Hepatocyte (in vitro differentiated cells): ENCODE measurements around the gene HDAC3. TPM values are rescaled to one million over a fixed set of nuclear protein-coding genes. Genes with fewer than 3 reads are reported as not detected.

Experiments used
- DNase-seq: peaks from one replicate; pipeline ENCODE4 v3.0.0-alpha.2; 2016; ENCODE audit warnings: low spot score
- H2AFZ ChIP-seq: fragments of 200-600 bp; sonication (generic); 2 replicates; pipeline ENCODE4 v1.6.0; 2016; ENCODE audit warnings: antibody characterized with exemption, mild to moderate bottlenecking
- H3K27ac ChIP-seq: fragments of 200-600 bp; sonication (generic); 2 replicates; pipeline ENCODE4 v1.5.1; 2016; ENCODE audit warnings: mild to moderate bottlenecking
- H3K27me3 ChIP-seq: fragments of 200-600 bp; sonication (generic); 2 replicates; pipeline ENCODE4 v1.6.1; 2016
- H3K36me3 ChIP-seq: fragments of 200-600 bp; sonication (generic); replicated peaks from 2 replicates; pipeline ENCODE4 v1.5.1; 2016; ENCODE audit warnings: low read depth; ENCODE audit not compliant: insufficient read depth
- H3K4me1 ChIP-seq: fragments of 200-600 bp; sonication (generic); 2 replicates; pipeline ENCODE4 v1.5.1; 2016; ENCODE audit warnings: mild to moderate bottlenecking, moderate library complexity; ENCODE audit not compliant: insufficient read depth
- H3K4me2 ChIP-seq: fragments of 200-600 bp; sonication (generic); 2 replicates; pipeline ENCODE4 v1.6.0; 2016
- H3K4me3 ChIP-seq: fragments of 200-600 bp; sonication (generic); 2 replicates; pipeline ENCODE4 v1.5.1; 2016; ENCODE audit warnings: mild to moderate bottlenecking
- H3K79me2 ChIP-seq: fragments of 200-600 bp; sonication (generic); 2 replicates; pipeline ENCODE4 v1.6.0; 2017; ENCODE audit warnings: mild to moderate bottlenecking
- H3K9me2 ChIP-seq: fragments of 200-600 bp; sonication (generic); replicated peaks from 2 replicates; pipeline ENCODE4 v1.6.0; 2017; ENCODE audit warnings: mild to moderate bottlenecking; ENCODE audit not compliant: insufficient read depth
- H3K9me3 ChIP-seq: fragments of 200-600 bp; sonication (generic); 2 replicates; pipeline ENCODE4 v1.5.1; 2016; ENCODE audit warnings: low read depth, mild to moderate bottlenecking
- H4K20me1 ChIP-seq: fragments of 200-600 bp; sonication (generic); 2 replicates; pipeline ENCODE4 v1.6.0; 2016; ENCODE audit warnings: mild to moderate bottlenecking; ENCODE audit not compliant: insufficient read depth, poor library complexity, severe bottlenecking
- EZH2 ChIP-seq: fragments of 200-600 bp; sonication (generic); IDR thresholded peaks from 2 replicates; pipeline ENCODE4 v1.6.1; 2016; ENCODE audit warnings: antibody characterized with exemption, mild to moderate bottlenecking, borderline replicate concordance
- EZH2phosphoT487 ChIP-seq: fragments of 200-600 bp; sonication (generic); IDR thresholded peaks from one replicate; pipeline ENCODE4 v1.6.1; 2018; ENCODE audit warnings: antibody characterized with exemption, mild to moderate bottlenecking, low read depth, moderate library complexity; ENCODE audit not compliant: unreplicated experiment, severe bottlenecking
- WGBS: methylation state at CpG from one replicate; pipeline ENCODE4 v1.1.6; 2016; ENCODE audit warnings: low lambda C conversion rate; ENCODE audit errors: missing lambda C conversion rate; 5-methylcytosine and 5-hydroxymethylcytosine counted together
- polyA plus RNA-seq: library from polyadenylated mRNA; unstranded; fragments of >200 nt; fragmentation: Nextera tagmentation; extraction: Ambion mirVana; gene quantifications from 2 replicates; pipeline ENCODE4 v1.2.1, GENCODE V29; 2016
- total RNA-seq: library from RNA; depleted of rRNA; stranded (reverse); fragments of >200 nt; gene quantifications from 2 replicates; pipeline ENCODE4 v1.2.3, GENCODE V29; 2014
- TF ChIP-seq, protein P1 (sequence below): fragments of 200-600 bp; sonication (generic); IDR thresholded peaks from 2 replicates; pipeline ENCODE4 v1.5.1; 2016; ENCODE audit warnings: antibody characterized with exemption, mild to moderate bottlenecking; ENCODE audit not compliant: poor library complexity

The HDAC3 gene
- total and polyA plus RNA-seq, 2 experiments from 2014 or later: 50.1 to 74.0 TPM

DNA sequence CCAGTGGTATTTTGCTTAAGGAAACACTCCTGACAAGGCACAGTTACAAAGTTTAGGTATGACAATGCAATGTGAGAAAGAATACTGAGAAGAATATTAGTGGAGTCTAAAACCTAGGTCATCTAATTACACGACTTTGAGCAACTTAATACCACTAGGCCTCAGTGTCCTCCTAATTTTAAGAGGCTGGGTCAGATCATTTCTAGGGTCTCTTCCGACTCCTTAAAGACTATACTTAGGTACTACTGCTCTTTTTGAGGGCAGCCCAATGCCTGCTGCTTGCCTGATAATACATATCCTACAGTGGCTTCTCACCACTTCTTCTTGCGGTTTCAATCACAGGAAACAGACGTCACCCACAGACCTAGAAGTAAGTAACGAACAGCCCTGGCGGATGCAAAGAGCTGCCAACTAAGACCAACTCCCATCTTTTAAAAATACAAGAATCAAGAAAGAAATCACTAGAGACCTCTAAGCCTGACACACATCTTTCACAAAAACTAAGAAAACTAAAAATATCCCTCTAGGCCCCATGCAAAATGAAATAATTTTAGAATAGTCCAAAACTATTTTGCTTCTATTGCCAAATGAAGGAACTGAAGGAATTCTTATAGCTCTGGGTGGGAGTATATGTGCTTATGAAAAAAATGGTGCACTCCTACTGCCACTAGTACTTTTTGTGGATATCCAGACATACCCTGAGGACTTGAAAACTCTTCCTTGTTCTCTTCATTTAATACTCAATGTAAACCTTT is 30.9 kb downstream of the HDAC3 start:
- 90% methylated on average over 6 of the region's 6 CpGs for WGBS
- no peaks in the 10 kb centered on the region for H3K9me2 ChIP-seq
- TF ChIP-seq, protein P1, sequence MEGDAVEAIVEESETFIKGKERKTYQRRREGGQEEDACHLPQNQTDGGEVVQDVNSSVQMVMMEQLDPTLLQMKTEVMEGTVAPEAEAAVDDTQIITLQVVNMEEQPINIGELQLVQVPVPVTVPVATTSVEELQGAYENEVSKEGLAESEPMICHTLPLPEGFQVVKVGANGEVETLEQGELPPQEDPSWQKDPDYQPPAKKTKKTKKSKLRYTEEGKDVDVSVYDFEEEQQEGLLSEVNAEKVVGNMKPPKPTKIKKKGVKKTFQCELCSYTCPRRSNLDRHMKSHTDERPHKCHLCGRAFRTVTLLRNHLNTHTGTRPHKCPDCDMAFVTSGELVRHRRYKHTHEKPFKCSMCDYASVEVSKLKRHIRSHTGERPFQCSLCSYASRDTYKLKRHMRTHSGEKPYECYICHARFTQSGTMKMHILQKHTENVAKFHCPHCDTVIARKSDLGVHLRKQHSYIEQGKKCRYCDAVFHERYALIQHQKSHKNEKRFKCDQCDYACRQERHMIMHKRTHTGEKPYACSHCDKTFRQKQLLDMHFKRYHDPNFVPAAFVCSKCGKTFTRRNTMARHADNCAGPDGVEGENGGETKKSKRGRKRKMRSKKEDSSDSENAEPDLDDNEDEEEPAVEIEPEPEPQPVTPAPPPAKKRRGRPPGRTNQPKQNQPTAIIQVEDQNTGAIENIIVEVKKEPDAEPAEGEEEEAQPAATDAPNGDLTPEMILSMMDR: no peak
- TF ChIP-seq EZH2 (no peak), EZH2phosphoT487 (no peak)
- no peak overlapping the region for H3K4me2 ChIP-seq
- H3K79me2 ChIP-seq: peaks cover 92% of the 10 kb centered on the region
- no peaks in the 10 kb centered on the region for H3K36me3 ChIP-seq
- peaks cover 18% of the 10 kb centered on the region for H3K4me1 ChIP-seq
- H3K27ac ChIP-seq: no peak overlapping the region
- H3K4me3 ChIP-seq: no peak overlapping the region
- H4K20me1 ChIP-seq: peaks cover 4% of the 10 kb centered on the region
- no peaks in the 10 kb centered on the region for H3K27me3 ChIP-seq
- no peak overlapping the region for H2AFZ ChIP-seq
- H3K9me3 ChIP-seq: no peaks in the 10 kb centered on the region
- DNase-seq: no peak

DNA sequence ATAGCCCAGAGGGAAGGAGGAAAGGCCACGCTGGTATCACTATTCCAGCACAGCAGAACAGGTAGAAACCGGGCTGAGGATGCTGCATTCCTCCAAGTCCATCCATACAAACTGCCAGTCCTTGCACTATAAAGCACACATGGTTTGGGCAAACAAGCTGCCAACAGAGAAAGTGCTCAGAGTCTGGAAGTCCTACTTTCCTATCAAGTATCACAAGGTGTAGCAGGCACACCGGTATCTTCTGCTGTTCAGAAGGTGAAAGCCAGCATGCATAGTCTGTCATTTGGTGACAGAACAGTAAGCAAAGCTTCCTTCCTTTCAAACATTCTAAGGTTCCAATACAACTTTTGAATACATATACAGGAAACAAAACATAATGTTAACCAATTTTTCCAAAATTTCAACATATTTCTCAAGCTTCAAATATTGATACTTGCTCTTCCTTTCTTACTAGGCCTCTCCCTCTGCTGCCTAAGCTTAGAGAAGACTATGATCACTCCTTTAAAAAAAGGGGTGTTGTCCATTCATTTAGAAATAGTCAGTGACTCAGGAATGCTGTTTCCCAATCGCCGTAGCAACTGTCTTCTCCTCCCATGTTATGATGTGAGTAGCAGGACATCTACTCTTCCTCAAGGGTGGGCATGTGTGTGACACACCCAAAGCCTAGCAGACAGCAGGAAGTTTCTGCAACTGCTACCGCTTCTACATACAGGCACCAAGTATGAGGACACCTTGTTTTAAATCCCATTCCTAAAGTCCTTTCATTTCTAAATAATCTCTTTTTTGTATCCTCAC is 32.5 kb downstream of the HDAC3 start:
- Histone ChIP-seq H3K36me3 (no peaks in the 10 kb centered on the region), H3K79me2 (peaks cover 92% of the 10 kb centered on the region), H3K4me2 (no peak overlapping the region), H3K9me2 (no peaks in the 10 kb centered on the region), H4K20me1 (peaks cover 5% of the 10 kb centered on the region), H3K27me3 (no peaks in the 10 kb centered on the region), H3K4me1 (peaks cover 14% of the 10 kb centered on the region), H3K4me3 (no peak overlapping the region), H2AFZ (no peak overlapping the region), H3K27ac (peak overlapping the region; percentile 59), H3K9me3 (no peaks in the 10 kb centered on the region)
- TF ChIP-seq EZH2 (no peak), EZH2phosphoT487 (no peak)
- TF ChIP-seq, protein P1: no peak
- WGBS: 82% methylated on average over 6 of the region's 6 CpGs
- DNase-seq: peak; percentile 75

DNA sequence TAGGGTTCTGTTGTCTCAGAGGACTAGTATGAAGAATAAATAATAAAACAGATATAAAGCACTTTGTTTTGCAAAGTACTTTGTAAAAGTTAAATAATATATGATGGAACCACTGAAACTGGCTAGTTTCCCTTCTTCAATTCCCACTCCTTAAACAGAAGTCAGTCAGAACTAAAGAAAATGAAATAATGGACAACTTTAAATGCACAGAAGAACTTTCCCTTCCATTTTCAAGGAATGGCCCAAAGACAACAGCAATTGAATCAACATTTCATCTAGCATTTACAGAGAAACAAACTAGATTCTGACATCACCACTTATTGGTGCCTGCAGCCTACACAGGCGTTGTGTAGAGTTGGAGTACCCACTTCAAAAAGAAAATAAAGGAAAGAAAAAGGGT is 34.0 kb downstream of the HDAC3 start:
- Histone ChIP-seq H3K27me3 (no peaks in the 10 kb centered on the region), H2AFZ (no peak overlapping the region), H3K27ac (no peak overlapping the region), H3K4me2 (no peak overlapping the region), H3K79me2 (peaks cover 97% of the 10 kb centered on the region), H3K9me3 (no peaks in the 10 kb centered on the region), H3K4me1 (peaks cover 5% of the 10 kb centered on the region), H3K9me2 (no peaks in the 10 kb centered on the region), H3K36me3 (no peaks in the 10 kb centered on the region), H4K20me1 (peaks cover 15% of the 10 kb centered on the region), H3K4me3 (no peak overlapping the region)
- no peak for DNase-seq
- no peak for TF ChIP-seq EZH2
- no peak for TF ChIP-seq EZH2phosphoT487
- TF ChIP-seq, protein P1: no peak
- 97% methylated on average over 1 of the region's 1 CpG for WGBS
